Endothelial cell of umbilical vein (primary cell): ENCODE results near the gene ZNF362. TPM values are rescaled to one million over a fixed set of nuclear protein-coding genes. Genes with fewer than 3 reads are reported as not detected.

ENCODE experiments used
- BruUV-seq: library from RNA; stranded (reverse); fragments of 400-500 nt; replicated peaks from 2 replicates; lab custom pipeline; 2021; lab: Mats Ljungman, UMichigan
- CTCF ChIA-PET: fragments of 300-600, 350-600 bp; sonication (Branson Sonifier 250); formaldehyde crosslinking; loops from one replicate; lab custom pipeline; 2021; ENCODE audit warnings: antibody characterized with exemption, inconsistent platforms; lab: Charles Lee
- POLR2A ChIA-PET: fragments of 300-600, 350-600 bp; sonication (Branson Sonifier 250); formaldehyde crosslinking; loops from one replicate; lab custom pipeline; 2021; ENCODE audit warnings: antibody characterized with exemption, inconsistent platforms; lab: Charles Lee
- DNase-seq: peaks from one replicate; pipeline ENCODE4 v3.0.0-alpha.2; 2011; ENCODE audit warnings: low read depth, low spot score
- FAIRE-seq: peaks from 2 replicates; lab custom pipeline; 2011; peaks lifted over from hg19 to GRCh38; lab: Jason Lieb, UNC
- H2AFZ ChIP-seq: 2 replicates; pipeline ENCODE4 v1.6.0; 2012; ENCODE audit warnings: low read depth, low read length, control low read depth, inconsistent platforms
- H3K27ac ChIP-seq: 2 replicates; pipeline ENCODE4 v1.5.1; 2011; ENCODE audit warnings: low read depth, mild to moderate bottlenecking, control low read depth, low read length, moderate library complexity; ENCODE audit not compliant: insufficient read depth
- H3K27me3 ChIP-seq, 2 experiments: 2 replicates each; pipeline versions ENCODE4 v1.6.0 to v1.6.1; 2011; ENCODE audit warnings: low read length in 2 of 2, mixed read lengths in 1 of 2; ENCODE audit not compliant: control insufficient read depth in 2 of 2, insufficient read depth in 2 of 2
- H3K36me3 ChIP-seq, 2 experiments: 2 replicates in 1 of 2; 3 replicates in 1 of 2; pipeline ENCODE4 v1.5.1; 2011; ENCODE audit warnings: low read length in 2 of 2, mild to moderate bottlenecking in 1 of 2, moderate library complexity in 1 of 2; ENCODE audit not compliant: control insufficient read depth in 2 of 2, insufficient read depth in 2 of 2; ENCODE audit errors: extremely low read depth in 1 of 2
- H3K4me1 ChIP-seq: 3 replicates; pipeline ENCODE4 v1.5.1; 2011; ENCODE audit warnings: mild to moderate bottlenecking, low read length; ENCODE audit not compliant: control insufficient read depth, insufficient read depth; ENCODE audit errors: extremely low read depth
- H3K4me2 ChIP-seq: 2 replicates; pipeline ENCODE4 v1.6.1; 2011; ENCODE audit warnings: low read length, control low read depth, mixed read lengths; ENCODE audit not compliant: insufficient read depth
- H3K4me3 ChIP-seq, 3 experiments: fragments of 200-600 bp in 1 of 3; sonication (generic), shearing (Covaris generic) in 1 of 3; replicated peaks in 1 of 3; 2 replicates each; pipeline ENCODE4 v1.5.1; 2011 to 2016; ENCODE audit warnings: control low read depth in 3 of 3, low read length in 3 of 3, mild to moderate bottlenecking in 2 of 3, inconsistent platforms in 1 of 3, low read depth in 1 of 3, moderate library complexity in 1 of 3; ENCODE audit not compliant: insufficient read depth in 1 of 3
- H3K79me2 ChIP-seq: 2 replicates; pipeline ENCODE4 v1.6.0; 2012; ENCODE audit warnings: low read length, inconsistent platforms; ENCODE audit not compliant: control insufficient read depth, insufficient read depth
- H3K9ac ChIP-seq: replicated peaks from 2 replicates; pipeline ENCODE3; 2011; ENCODE audit warnings: low read length, control low read depth; ENCODE audit not compliant: insufficient read depth; ENCODE audit errors: extremely low read depth
- H3K9me1 ChIP-seq: replicated peaks from 3 replicates; pipeline ENCODE4 v1.6.0; 2011; ENCODE audit warnings: mild to moderate bottlenecking, low read length; ENCODE audit not compliant: control insufficient read depth, insufficient read depth; ENCODE audit errors: extremely low read depth
- H3K9me3 ChIP-seq: replicated peaks from 2 replicates; pipeline ENCODE4 v1.5.1; 2012; ENCODE audit warnings: low read length, inconsistent platforms; ENCODE audit not compliant: control insufficient read depth, insufficient read depth
- H4K20me1 ChIP-seq: replicated peaks from 2 replicates; pipeline ENCODE3; 2011; ENCODE audit warnings: mild to moderate bottlenecking, low read length; ENCODE audit not compliant: control insufficient read depth, insufficient read depth; ENCODE audit errors: extremely low read depth
- EZH2 ChIP-seq: IDR thresholded peaks from 2 replicates; pipeline ENCODE4 v1.6.1; 2012; ENCODE audit warnings: borderline replicate concordance, low read depth, mild to moderate bottlenecking, moderate library complexity, low read length, inconsistent platforms; ENCODE audit not compliant: severe bottlenecking
- FOS ChIP-seq: IDR thresholded peaks from 2 replicates; pipeline ENCODE4 v1.6.1; 2011; ENCODE audit warnings: mild to moderate bottlenecking, low read length, moderate library complexity, borderline replicate concordance; ENCODE audit not compliant: insufficient read depth
- GATA2 ChIP-seq: IDR thresholded peaks from 2 replicates; pipeline ENCODE4 v1.7.0; 2011; ENCODE audit warnings: low read depth, mild to moderate bottlenecking, moderate library complexity, mixed read lengths, low read length; ENCODE audit not compliant: insufficient read length, insufficient read depth
- JUN ChIP-seq: IDR thresholded peaks from 2 replicates; pipeline ENCODE4 v1.6.1; 2011; ENCODE audit warnings: borderline replicate concordance, low read depth; ENCODE audit not compliant: insufficient read length, insufficient read depth
- MYC ChIP-seq: IDR thresholded peaks from one replicate; pipeline ENCODE4 v1.6.1; 2011; ENCODE audit warnings: mild to moderate bottlenecking, low read depth, low read length
- POLR2A ChIP-seq: IDR thresholded peaks from 2 replicates; pipeline ENCODE4 v1.6.1; 2012; ENCODE audit warnings: low read depth, mild to moderate bottlenecking, control low read depth, low read length
- POLR2AphosphoS5 ChIP-seq: IDR thresholded peaks from 2 replicates; pipeline ENCODE4 v1.6.1; 2012; ENCODE audit warnings: low read depth, mild to moderate bottlenecking, control low read depth, low read length, moderate library complexity; ENCODE audit not compliant: insufficient read depth
- dilution Hi-C: fragments of 300-500 bp; cut with MboI; formaldehyde crosslinking; loops from one replicate; pipeline ENCODE4 v1.15.0; 2019; ENCODE audit warnings: low sequenced_read_pairs; ENCODE audit not compliant: extremely low pct_ligation_motif_present
- intact Hi-C: fragments of 100-400 bp; cut with micrococcal nuclease; formaldehyde crosslinking; loops from one replicate; pipeline ENCODE4 v1.10.0; 2022
- polyA plus RNA-seq, 4 experiments: library from polyadenylated mRNA; depleted of rRNA in 3 of 4; stranded (reverse) in 3 of 4; unstranded in 1 of 4; fragments of >200 nt; gene quantifications; 2 replicates each; pipeline versions ENCODE4 v1.2.1 to v1.2.3, GENCODE V29; 2011 to 2012; ENCODE audit warnings: missing spikeins in 1 of 4
- total RNA-seq: library from RNA; stranded (reverse); gene quantifications from 2 replicates; pipeline ENCODE4 v1.2.3, GENCODE V29; 2021
- TF ChIP-seq, protein P1 (sequence below): IDR thresholded peaks from 2 replicates; pipeline ENCODE4 v1.6.1; 2011; ENCODE audit not compliant: insufficient read depth, insufficient read length
- TF ChIP-seq, protein P2 (sequence below), 2 donors: IDR thresholded peaks; 1 replicate in 1 of 2; 2 replicates in 1 of 2; pipeline ENCODE4 v1.5.1; 2011; ENCODE audit warnings: low read length in 2 of 2, mild to moderate bottlenecking in 2 of 2, moderate library complexity in 2 of 2, control low read depth in 1 of 2, inconsistent platforms in 1 of 2, low read depth in 1 of 2; ENCODE audit not compliant: insufficient read depth in 1 of 2; ENCODE audit errors: extremely low read depth in 1 of 2

ZNF362 gene
- total and polyA plus RNA-seq, 2 donors (not counting 3 experiments of a cell fraction or from before 2014, with no cell fraction given) = 28.4 to 35.3 TPM

GRCh38 chr1:33242652-33243051 is 13.6 kb upstream of the ZNF362 start:
- Histone ChIP-seq H3K79me2 (no peaks in the 10 kb centered on the region), H3K36me3 (no peaks in the 10 kb centered on the region), H3K27ac (no peak overlapping the region), H3K4me3 (no peak overlapping the region), H3K4me2 (no peak overlapping the region), H3K9me1 (no peaks in the 10 kb centered on the region), H3K4me1 (no peaks in the 10 kb centered on the region), H2AFZ (no peak overlapping the region), H3K9ac (no peak overlapping the region), H3K9me3 (no peaks in the 10 kb centered on the region), H4K20me1 (no peaks in the 10 kb centered on the region), H3K27me3 (peaks cover 12 to 15% of the 10 kb centered on the region in 2 experiments)
- no peak for DNase-seq
- ChIA-PET POLR2A (no interaction called here), CTCF (no interaction called here)
- TF ChIP-seq POLR2A (no peak), JUN (no peak), GATA2 (no peak), POLR2AphosphoS5 (no peak), EZH2 (no peak), FOS (no peak), MYC (no peak)
- TF ChIP-seq, protein P1, sequence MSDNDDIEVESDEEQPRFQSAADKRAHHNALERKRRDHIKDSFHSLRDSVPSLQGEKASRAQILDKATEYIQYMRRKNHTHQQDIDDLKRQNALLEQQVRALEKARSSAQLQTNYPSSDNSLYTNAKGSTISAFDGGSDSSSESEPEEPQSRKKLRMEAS = no peak
- TF ChIP-seq, protein P2, sequence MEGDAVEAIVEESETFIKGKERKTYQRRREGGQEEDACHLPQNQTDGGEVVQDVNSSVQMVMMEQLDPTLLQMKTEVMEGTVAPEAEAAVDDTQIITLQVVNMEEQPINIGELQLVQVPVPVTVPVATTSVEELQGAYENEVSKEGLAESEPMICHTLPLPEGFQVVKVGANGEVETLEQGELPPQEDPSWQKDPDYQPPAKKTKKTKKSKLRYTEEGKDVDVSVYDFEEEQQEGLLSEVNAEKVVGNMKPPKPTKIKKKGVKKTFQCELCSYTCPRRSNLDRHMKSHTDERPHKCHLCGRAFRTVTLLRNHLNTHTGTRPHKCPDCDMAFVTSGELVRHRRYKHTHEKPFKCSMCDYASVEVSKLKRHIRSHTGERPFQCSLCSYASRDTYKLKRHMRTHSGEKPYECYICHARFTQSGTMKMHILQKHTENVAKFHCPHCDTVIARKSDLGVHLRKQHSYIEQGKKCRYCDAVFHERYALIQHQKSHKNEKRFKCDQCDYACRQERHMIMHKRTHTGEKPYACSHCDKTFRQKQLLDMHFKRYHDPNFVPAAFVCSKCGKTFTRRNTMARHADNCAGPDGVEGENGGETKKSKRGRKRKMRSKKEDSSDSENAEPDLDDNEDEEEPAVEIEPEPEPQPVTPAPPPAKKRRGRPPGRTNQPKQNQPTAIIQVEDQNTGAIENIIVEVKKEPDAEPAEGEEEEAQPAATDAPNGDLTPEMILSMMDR (IDR thresholded peaks at IDR 0.05; ENCODE audit: extremely low read depth in 1 of 2, insufficient read depth in 1 of 2, low read depth in 1 of 2, low read length in 2 of 2) = no peak
- dilution Hi-C loops = no loop called here
- FAIRE-seq = no peak
- BruUV-seq = no TSS peak
- intact Hi-C loops = no loop called here
